ENCODE measurements around the gene B3GALNT1.
"Not testable (repeated sequence)": the region's sequence is repeated elsewhere in the genome, so short reads cannot be mapped to it uniquely, and the experiment has no call there.

Gene B3GALNT1

GRCh38 chr3:161072751-161073150 lies 32.4 kb downstream of the B3GALNT1 start:
- no peak for DNase-seq

- no peak for DNase-seq
These were observed 32.9 kb downstream of the B3GALNT1 start for GRCh38 chr3:161072211-161072621.

GRCh38 chr3:161070980-161071663 lies 34.0 kb downstream of the B3GALNT1 start:
- DNase-seq, result no peak

- DNase-seq, result no peak
These were observed 34.8 kb downstream of the B3GALNT1 start for GRCh38 chr3:161070252-161070930.

- peak; percentile 96 for DNase-seq
These were observed 35.5 kb downstream of the B3GALNT1 start for GRCh38 chr3:161069511-161070251.

- DNase-seq, result no peak
These were observed 37.8 kb downstream of the B3GALNT1 start for GRCh38 chr3:161067335-161067734.

- DNase-seq, result no peak
These were observed 38.2 kb downstream of the B3GALNT1 start for GRCh38 chr3:161066930-161067329.

GRCh38 chr3:161064413-161064812 lies 40.7 kb downstream of the B3GALNT1 start:
- no peak for DNase-seq

GRCh38 chr3:161054860-161055604 lies 50.1 kb downstream of the B3GALNT1 start:
- no peak for DNase-seq

GRCh38 chr3:161051856-161052255 lies 53.3 kb downstream of the B3GALNT1 start:
- no peak for DNase-seq

- no peak for DNase-seq
These were observed 54.2 kb downstream of the B3GALNT1 start for GRCh38 chr3:161050935-161051334.

GRCh38 chr3:161049683-161050248 lies 55.4 kb downstream of the B3GALNT1 start:
- no peak for DNase-seq

GRCh38 chr3:161043336-161044035 lies 61.7 kb downstream of the B3GALNT1 start:
- no peak for DNase-seq

GRCh38 chr3:161042023-161042501 lies 63.1 kb downstream of the B3GALNT1 start:
- DNase-seq, result no peak

- DNase-seq, result no peak
These were observed 66.4 kb downstream of the B3GALNT1 start for GRCh38 chr3:161038725-161039124.

GRCh38 chr3:161035711-161036110 lies 69.4 kb downstream of the B3GALNT1 start:
- no peak for DNase-seq

- not testable (repeated sequence) for DNase-seq
These were observed 70.1 kb downstream of the B3GALNT1 start for GRCh38 chr3:161034913-161035550.

All from DMS79 treated with DMSO at 0.1 percent for 48 hours (cell line).